ENCODE results near the gene SECISBP2. TPM values are rescaled to one million over a fixed set of nuclear protein-coding genes. Genes with fewer than 3 reads are reported as not detected.

The SECISBP2 gene
- total RNA-seq, 4 donors from 2014 or later: 77.1 to 110 (median 90.6) TPM

GRCh38 chr9:89376741-89377351, 58.5 kb downstream of the SECISBP2 start:
- no peak for DNase-seq
- Histone ChIP-seq H3K27me3 (no peaks in the 10 kb centered on the region), H3K4me3 (replicated peaks in 1 of 3) (no peak overlapping the region), H3K27ac (peak overlapping the region in 2 of 3 donors; percentile 28 to 76), H3K9me3 (no peaks in the 10 kb centered on the region), H3K36me3 (no peaks in the 10 kb centered on the region), H3K4me1 (peaks cover 33 to 48% of the 10 kb centered on the region in 2 donors)
- intact Hi-C loops (cut with DNase I): loop anchor here (10.0 kb wide), 1 partner anchor 168 kb away; no protein-coding TSS in a partner anchor
- TF ChIP-seq POLR2A (IDR thresholded peaks at IDR 0.05) (no peak), CTCF (IDR thresholded peaks at IDR 0.05) (no peak)
- 87 to 92% methylated on average over 17 of the region's 17 CpGs for WGBS, 2 donors

- peak overlapping the region in 1 of 3 donors; percentile 17 for H3K27ac ChIP-seq
Measured at GRCh38 chr9:89377411-89377810, 59.1 kb downstream of the SECISBP2 start.

GRCh38 chr9:89378541-89378940, 60.2 kb downstream of the SECISBP2 start:
- no peak for TF ChIP-seq POLR2A (IDR thresholded peaks at IDR 0.05)
- no peak for TF ChIP-seq CTCF (IDR thresholded peaks at IDR 0.05)
- 96 to 98% methylated on average over 21 of the region's 21 CpGs for WGBS, 2 donors
- no peak for DNase-seq
- Histone ChIP-seq H3K27ac (no peak overlapping the region), H3K9me3 (no peaks in the 10 kb centered on the region), H3K4me3 (replicated peaks in 1 of 3) (no peak overlapping the region), H3K4me1 (peaks cover 35 to 60% of the 10 kb centered on the region in 2 donors), H3K27me3 (no peaks in the 10 kb centered on the region), H3K36me3 (no peaks in the 10 kb centered on the region)
- intact Hi-C loops (cut with DNase I): loop anchor here (10.0 kb wide), 1 partner anchor 166 kb away; no protein-coding TSS in a partner anchor

More at GRCh38 chr9:89377411-89377810, 59.1 kb downstream of the SECISBP2 start:
- no peaks in the 10 kb centered on the region for H3K9me3 ChIP-seq
- no peak overlapping the region for H3K4me3 ChIP-seq (replicated peaks in 1 of 3)
- no peaks in the 10 kb centered on the region for H3K36me3 ChIP-seq
- H3K27me3 ChIP-seq: no peaks in the 10 kb centered on the region
- TF ChIP-seq POLR2A (IDR thresholded peaks at IDR 0.05): no peak
- no peak for TF ChIP-seq CTCF (IDR thresholded peaks at IDR 0.05)
- DNase-seq: no peak
- intact Hi-C loops (cut with DNase I): loop anchor here (10.0 kb wide), 1 partner anchor 167 kb away; no protein-coding TSS in a partner anchor
- 92 to 93% methylated on average over 12 of the region's 12 CpGs for WGBS, 2 donors
- H3K4me1 ChIP-seq: peaks cover 35 to 54% of the 10 kb centered on the region in 2 donors

- TF ChIP-seq POLR2A (IDR thresholded peaks at IDR 0.05) (no peak), CTCF (IDR thresholded peaks at IDR 0.05) (no peak)
- Histone ChIP-seq H3K9me3 (no peaks in the 10 kb centered on the region), H3K27me3 (no peaks in the 10 kb centered on the region), H3K4me3 (replicated peaks in 1 of 3) (no peak overlapping the region), H3K4me1 (peaks cover 35 to 60% of the 10 kb centered on the region in 2 donors), H3K36me3 (no peaks in the 10 kb centered on the region), H3K27ac (peak overlapping the region in 2 of 3 donors; percentile 89 to 96)
- intact Hi-C loops (cut with DNase I): loop anchor here (10.0 kb wide), 1 partner anchor 166 kb away; no protein-coding TSS in a partner anchor
- no peak for DNase-seq
- 95% methylated on average over 14 of the region's 14 CpGs for WGBS, 2 donors
Measured at GRCh38 chr9:89379031-89379430, 60.7 kb downstream of the SECISBP2 start.

GRCh38 chr9:89379508-89380115, 61.3 kb downstream of the SECISBP2 start:
- Histone ChIP-seq H3K27ac (peak overlapping the region; percentile 74 to 96 (median 89)), H3K36me3 (no peaks in the 10 kb centered on the region), H3K27me3 (no peaks in the 10 kb centered on the region), H3K9me3 (no peaks in the 10 kb centered on the region), H3K4me3 (replicated peaks in 1 of 3) (no peak overlapping the region), H3K4me1 (peaks cover 35 to 59% of the 10 kb centered on the region in 2 donors)
- DNase-seq: no peak
- 84 to 89% methylated on average over 14 of the region's 14 CpGs for WGBS, 2 donors
- intact Hi-C loops (cut with DNase I): loop anchor here (10.0 kb wide), 1 partner anchor 165 kb away; no protein-coding TSS in a partner anchor
- TF ChIP-seq POLR2A (IDR thresholded peaks at IDR 0.05) (no peak), CTCF (IDR thresholded peaks at IDR 0.05) (no peak)
